GM18517 (cell line): ENCODE data around the gene FKRP.

Experiments
- ATAC-seq: cut with Tn5 transposase; IDR thresholded peaks from one replicate; pipeline ENCODE4 v1.9.1; 2021; ENCODE audit warnings: mild to moderate bottlenecking, moderate library complexity; ENCODE audit not compliant: unreplicated experiment

The FKRP gene

GRCh38 chr19:46719629-46720502, 26.0 kb upstream of the FKRP start:
- ATAC-seq = no peak

GRCh38 chr19:46720503-46721239, 25.2 kb upstream of the FKRP start:
- ATAC-seq = no peak

GRCh38 chr19:46721269-46722003, 24.4 kb upstream of the FKRP start:
- no peak for ATAC-seq

DNA sequence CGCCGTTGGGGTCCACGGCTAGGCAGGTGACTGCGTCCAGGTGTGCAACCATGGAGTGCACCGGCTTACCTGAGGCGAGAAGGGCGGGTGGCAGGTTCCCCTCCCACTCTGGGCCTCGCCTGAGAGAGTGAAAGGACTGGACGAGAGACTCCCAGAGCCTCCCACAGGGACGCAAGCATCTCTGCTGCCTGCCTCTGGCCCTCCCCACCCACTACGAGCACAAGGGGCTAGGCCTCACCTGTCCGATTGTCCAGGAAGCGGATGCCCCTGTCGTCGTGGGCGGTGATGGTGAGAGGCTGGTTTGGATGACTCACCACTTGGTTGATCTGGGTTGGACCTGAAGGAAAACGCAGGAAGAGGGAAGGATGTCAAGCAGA, 23.9 kb upstream of the FKRP start:
- ATAC-seq = no peak

GRCh38 chr19:46722421-46723022, 23.3 kb upstream of the FKRP start:
- ATAC-seq = no peak

GRCh38 chr19:46723023-46723461, 22.8 kb upstream of the FKRP start:
- ATAC-seq = no peak

- no peak for ATAC-seq
Measured at GRCh38 chr19:46723471-46723870, 22.4 kb upstream of the FKRP start.

- ATAC-seq = no peak
Measured at GRCh38 chr19:46724468-46724867, 21.4 kb upstream of the FKRP start.

DNA sequence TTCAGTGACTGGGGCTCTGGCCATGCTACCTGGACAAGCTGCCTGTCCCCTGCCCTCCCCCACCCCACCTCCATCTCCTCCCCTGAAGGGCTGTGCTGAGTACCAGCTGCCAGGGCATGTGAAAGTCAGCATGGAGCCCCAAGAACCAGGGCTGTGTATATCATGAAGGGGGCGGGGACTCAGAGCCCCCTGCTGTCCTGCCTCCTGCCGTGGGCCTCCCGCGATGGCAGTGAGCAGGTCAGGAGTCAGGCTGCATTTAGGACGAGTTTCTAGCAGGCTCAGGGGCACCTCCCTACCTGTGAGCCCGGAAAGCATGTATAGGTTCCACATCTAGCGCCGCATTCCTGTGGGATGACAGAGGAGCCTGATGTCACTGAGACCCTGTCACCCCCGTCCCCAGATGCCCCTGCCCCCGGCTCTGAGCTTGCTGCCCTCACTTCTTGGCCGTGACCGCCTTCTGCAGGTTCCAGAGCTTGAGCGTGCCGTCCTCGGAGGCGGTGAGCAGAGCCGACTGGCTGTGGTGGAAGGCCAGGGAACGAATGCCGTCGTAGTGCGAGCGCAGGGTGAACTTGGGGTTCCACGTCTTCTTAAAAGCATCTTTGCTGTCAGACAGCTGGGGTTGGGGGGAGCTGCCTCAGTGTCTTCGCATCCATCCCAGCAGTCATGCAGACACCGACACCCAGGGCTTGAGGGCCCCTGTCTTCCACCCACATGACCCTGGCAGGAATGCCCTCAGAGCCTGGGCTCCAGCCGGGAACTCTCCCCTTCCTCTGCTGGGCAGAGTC, 20.6 kb upstream of the FKRP start:
- ATAC-seq = no peak

GRCh38 chr19:46725859-46726393, 19.9 kb upstream of the FKRP start:
- no peak for ATAC-seq

GRCh38 chr19:46726551-46726950, 19.3 kb upstream of the FKRP start:
- no peak for ATAC-seq

- no peak for ATAC-seq
Measured at GRCh38 chr19:46726971-46727501, 18.8 kb upstream of the FKRP start.

GRCh38 chr19:46727757-46728156, 18.1 kb upstream of the FKRP start:
- ATAC-seq = no peak

DNA sequence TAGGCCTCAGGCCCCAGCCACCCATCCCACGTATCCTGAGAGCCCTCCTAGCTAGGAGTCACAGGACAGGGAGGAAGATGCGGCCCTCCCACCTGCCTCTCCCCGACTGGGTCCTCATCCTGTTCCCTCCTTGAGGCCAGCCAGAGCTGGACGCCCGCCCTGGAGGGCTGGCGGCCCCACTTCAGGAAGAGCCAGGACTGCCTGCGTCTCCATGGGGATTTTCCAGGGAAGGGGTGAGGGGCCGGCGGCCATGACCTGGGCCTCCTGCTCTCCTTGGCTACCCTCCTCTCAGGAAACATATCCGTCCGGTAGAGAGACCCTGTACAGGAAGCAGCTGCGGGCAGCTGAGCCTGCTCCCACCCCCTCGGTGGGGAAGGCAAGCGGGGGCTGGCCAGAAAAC, 17.6 kb upstream of the FKRP start:
- ATAC-seq = no peak

DNA sequence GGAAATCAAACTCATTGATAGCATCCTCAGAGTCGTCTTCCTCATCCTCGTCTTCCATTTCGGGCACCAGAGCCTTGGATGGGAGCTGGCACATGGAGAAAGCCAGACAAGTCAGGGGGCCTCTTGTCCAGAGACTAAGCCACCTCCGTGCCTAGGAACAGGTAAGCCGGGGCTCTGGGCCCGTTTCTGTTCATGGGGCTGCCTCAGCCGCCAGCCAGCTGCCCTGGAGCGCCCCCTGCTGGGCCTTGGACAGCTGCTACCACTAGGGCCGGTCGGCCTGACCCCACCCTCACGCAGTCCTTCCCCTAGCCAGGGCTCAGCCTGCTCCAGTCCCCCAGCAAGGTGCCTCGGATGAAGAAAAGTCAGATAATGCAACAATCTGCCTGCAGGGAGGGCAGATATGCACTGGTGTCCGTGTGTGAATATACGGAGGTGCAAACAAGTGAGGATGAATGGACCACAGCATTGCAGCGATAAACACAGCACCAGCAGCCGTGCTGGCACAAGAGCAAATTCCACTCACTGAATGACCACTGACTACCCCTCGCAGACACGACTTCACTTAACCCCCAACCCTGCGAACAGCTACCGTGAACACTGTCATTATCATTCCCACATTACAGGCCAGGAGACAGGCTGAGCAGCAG, 17.0 kb upstream of the FKRP start:
- no peak for ATAC-seq

DNA sequence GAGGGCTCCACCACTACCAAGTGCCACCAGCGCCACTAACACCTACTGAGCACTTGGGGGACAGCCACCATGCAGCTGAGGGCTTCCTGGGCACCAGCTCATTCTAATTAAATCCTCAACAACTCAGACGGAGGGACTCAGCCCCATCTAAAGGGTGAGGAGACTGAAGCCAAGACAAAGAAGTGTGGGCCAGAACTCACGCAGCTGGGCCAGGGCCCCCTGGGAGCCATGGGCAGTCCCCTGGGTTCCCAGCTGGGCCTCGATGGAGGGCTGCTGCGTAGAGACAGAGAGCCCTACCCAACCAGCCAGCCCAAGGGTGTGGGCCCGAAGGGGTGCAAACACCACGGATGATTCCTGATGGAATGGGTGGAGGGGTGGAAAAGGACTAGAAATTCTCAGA, 16.2 kb upstream of the FKRP start:
- ATAC-seq = no peak

DNA sequence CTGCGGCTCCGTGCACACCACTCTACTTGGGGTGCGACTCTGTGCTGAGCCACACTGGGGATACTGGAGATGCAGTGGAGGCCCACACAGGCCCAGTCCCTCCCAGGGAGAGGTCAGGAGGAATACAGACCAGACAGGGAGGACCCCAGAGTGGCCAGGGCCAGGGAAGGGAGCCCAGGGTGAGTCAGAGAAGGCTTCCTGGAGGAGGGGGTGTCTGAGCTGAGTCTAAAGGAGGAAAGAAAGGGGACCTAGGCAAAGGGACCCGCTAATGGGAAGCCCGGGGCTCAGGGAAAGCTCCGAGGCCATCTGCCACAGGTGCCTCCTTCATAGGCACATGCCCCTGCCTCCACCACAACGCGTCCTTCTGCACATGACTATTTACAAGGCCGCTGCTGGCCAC, 15.7 kb upstream of the FKRP start:
- ATAC-seq = no peak

DNA sequence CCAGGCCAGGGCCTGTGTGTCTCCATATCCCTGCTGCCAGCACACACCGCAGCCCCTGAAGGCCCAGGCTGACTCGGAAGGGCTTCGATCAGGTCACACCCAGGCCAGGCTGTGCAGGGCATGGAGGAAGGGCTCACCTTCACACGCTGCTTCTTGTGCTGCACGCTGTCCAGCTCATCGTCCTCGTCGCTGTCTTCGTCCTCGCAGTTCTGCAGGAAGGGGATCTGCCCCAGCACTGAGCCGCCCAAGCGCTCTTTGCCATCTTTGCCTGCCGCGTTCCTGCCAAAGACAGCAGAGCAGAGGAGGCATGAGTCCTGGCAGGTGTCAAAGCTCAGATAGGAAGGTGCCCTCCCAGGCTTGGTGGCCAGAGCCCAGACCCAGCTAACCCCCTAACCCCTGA, 15.3 kb upstream of the FKRP start:
- ATAC-seq = no peak

GRCh38 chr19:46731007-46731501, 14.8 kb upstream of the FKRP start:
- no peak for ATAC-seq
